ENCODE measurements around the gene UNC79.
"Not testable (repeated sequence)": the region's sequence is repeated elsewhere in the genome, so short reads cannot be mapped to it uniquely, and the experiment has no call there.

DNA sequence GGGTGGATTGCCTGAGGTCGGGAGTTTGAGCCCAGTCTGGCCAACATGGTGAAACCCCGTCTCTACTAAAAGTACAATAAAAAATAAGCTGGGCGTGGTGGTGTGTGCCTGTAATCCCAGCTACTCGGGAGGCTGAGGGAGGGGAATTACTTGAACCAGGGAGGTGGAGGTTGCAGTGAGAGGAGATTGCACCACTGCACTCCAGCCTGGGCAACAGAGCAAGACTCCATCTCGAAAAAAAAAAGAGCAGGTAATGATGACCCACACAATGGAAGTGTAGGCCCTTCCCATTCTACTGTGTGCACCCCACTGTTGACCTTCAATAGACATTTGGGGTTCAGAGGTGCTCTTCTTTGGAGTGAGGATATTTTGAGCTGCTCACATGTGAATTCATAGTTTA, 94.5 kb downstream of the UNC79 start:
- TF ChIP-seq, protein P1, sequence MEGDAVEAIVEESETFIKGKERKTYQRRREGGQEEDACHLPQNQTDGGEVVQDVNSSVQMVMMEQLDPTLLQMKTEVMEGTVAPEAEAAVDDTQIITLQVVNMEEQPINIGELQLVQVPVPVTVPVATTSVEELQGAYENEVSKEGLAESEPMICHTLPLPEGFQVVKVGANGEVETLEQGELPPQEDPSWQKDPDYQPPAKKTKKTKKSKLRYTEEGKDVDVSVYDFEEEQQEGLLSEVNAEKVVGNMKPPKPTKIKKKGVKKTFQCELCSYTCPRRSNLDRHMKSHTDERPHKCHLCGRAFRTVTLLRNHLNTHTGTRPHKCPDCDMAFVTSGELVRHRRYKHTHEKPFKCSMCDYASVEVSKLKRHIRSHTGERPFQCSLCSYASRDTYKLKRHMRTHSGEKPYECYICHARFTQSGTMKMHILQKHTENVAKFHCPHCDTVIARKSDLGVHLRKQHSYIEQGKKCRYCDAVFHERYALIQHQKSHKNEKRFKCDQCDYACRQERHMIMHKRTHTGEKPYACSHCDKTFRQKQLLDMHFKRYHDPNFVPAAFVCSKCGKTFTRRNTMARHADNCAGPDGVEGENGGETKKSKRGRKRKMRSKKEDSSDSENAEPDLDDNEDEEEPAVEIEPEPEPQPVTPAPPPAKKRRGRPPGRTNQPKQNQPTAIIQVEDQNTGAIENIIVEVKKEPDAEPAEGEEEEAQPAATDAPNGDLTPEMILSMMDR (conservative IDR thresholded peaks at IDR 0.05; ENCODE audit: low read depth, low read length), result not testable (repeated sequence)
- TF ChIP-seq EZH2phosphoT487 (IDR thresholded peaks at IDR 0.05; ENCODE audit: borderline replicate concordance, low read length); EZH2 (IDR thresholded peaks at IDR 0.05; ENCODE audit: low read length, unreplicated experiment): not testable (repeated sequence)

All from PC-3 (cell line).